Right renal cortex interstitium (tissue), 3 donors: ENCODE data around the gene CELA3A. TPM values are rescaled to one million over a fixed set of nuclear protein-coding genes. Genes with fewer than 3 reads are reported as not detected.
"Not testable (repeated sequence)": the region's sequence is repeated elsewhere in the genome, so short reads cannot be mapped to it uniquely, and the experiment has no call there.

Experiments
- DNase-seq, 3 donors: peaks; one replicate each; pipeline ENCODE4 v3.0.0-alpha.2; 2013; ENCODE audit warnings: low read depth in 3 of 3, low spot score in 2 of 3
- polyA plus RNA-seq, 3 donors: library from polyadenylated mRNA; unstranded; fragments of 120-200 nt; gene quantifications; one replicate each; pipeline ENCODE4 v1.2.1, GENCODE V29; 2013; ENCODE audit not compliant: insufficient read length in 3 of 3

The CELA3A gene
- polyA plus RNA-seq, 3 donors: not detected

GRCh38 chr1:22012752-22013151, 11.3 kb downstream of the CELA3A start:
- DNase-seq: not testable (repeated sequence)

DNA sequence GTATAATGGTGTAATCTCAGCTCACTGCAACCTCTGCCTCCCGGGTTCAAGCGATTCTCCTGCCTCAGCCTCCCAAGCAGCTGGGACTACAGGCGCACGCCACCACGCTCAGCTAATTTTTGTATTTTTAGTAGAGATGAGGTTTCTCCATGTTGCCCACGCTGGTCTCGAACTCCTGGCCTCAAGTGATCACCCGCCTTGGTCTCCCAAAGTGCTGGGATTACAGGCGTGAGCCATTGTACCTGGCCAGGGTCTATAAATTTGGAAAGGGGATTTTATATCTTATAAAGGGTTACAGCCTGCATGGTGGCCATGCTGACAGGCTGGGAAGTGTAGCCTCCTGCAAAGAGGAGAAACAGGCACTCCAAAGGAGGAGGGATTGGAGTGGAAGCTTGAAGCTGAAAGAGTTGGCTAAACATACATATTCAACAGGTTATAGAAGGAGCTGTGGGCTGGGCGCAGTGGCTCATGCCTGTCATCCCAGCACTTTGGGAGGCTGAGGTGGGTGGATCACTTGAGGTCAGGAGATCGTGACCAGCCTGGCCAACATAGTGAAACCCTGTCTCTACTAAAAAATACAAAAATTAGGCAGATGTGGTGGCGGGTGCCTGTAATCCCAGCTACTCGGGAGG, 13.2 kb downstream of the CELA3A start:
- DNase-seq: not testable (repeated sequence)

DNA sequence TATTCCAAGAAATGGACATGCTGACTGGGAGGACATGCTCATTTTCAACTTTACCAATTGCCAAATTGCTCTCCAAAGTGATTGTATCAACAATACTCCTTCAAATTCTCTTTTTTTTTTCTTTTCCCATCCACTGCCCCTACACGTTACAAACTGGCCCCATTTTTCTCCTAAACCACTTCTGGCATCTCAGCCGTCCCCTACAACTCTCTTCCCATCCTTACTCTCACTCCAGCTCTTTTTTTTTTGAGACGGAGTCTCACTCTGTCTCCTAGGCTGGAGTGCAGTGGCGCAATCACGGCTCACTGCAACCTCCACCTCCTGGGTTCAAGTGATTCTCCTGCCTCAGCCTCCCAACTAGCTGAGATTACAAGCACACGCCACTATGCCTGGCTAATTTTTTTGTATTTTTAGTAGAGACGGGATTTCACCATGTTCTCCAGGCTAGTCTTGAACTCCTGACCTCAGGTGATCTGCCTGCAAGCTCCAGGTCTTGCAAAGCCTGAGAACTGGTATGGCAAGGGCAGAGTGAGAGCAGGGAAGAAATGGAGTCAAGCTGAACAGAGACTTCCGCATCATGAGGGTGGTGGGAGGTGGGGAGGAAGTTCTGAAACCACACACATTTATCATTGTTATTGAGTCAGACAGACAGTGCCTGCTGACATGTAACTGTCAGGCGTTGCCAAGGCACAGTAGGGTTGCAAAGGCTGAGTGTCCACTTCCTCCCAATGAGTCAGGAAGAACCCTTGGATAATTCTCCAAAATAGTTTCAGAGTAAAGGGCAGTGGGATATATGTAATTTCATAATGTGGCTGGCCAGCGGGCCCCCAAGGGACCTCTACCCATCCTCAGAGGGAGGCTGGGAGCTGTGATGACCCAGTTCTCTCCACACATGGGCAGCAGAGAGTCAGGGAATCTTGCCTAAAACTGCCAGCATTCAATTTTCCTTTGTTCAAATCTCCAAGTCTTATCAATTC, 17.4 kb downstream of the CELA3A start:
- no peak for DNase-seq

- no peak for DNase-seq
Observed at GRCh38 chr1:22021061-22021460, 19.6 kb downstream of the CELA3A start.

GRCh38 chr1:22024485-22025367, 23.3 kb downstream of the CELA3A start:
- peak in 1 of 3 donors; percentile 87 for DNase-seq

DNA sequence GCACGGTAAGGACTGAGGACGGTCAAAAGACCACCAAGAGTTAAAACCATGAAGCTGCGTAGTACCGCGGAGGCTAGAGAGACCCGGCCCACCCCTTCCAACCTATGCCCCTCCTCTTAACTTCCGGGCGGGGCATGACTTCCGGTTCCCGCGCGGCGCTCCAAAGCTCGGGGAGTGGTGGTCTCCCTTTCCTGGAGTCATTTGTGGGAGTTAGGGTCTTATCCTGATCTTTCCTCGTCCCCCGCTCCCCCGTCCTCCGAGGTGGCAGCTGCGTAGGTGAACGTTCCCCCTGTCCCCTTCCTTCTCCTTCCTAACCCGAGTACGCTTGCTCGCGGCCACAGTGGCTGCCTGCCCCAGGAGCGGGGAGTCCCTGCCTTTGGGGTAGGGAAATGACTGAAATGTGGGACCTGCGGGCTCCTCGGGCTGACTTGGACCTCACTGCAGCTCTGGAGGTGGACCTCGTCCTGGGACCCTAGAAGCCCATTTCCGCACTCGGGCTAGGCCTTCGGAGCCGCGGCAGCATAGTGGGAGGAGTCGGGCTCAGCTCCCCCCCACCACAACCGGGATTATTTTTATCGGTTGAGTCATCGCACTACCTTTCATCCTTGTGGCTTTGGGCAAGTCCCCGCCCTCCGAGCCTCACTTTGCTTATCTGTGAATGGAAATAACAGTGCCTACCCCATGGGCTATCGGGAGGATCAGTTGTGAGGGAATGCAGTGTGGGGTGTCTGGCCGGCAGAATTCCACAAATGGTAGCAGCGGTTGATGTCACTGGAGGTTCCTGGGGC, 24.1 kb downstream of the CELA3A start:
- peak; percentile 72 to 85 (median 84) for DNase-seq

- DNase-seq: no peak
Observed at GRCh38 chr1:22026924-22027289, 25.4 kb downstream of the CELA3A start.

- no peak for DNase-seq
Observed at GRCh38 chr1:22030057-22030456, 28.6 kb downstream of the CELA3A start.

DNA sequence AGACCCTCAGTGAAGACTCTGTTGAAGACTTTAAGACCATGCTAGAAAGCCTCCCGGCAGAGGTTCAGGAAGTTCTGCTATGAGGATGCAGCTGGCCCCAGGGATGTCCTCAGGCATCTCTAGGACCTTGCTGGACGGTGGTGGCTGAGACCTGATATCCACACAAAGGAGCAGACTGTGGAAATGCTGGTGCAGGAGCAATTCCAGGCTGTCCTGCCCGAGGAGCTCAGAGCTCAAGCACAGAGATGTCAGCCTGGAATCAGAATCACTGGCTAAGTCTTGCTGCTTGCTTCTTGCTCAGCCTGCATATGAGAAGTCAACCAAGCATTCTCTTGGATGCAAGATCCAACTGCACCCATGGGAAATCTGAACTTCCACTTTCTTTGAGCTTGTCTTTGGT, 29.0 kb downstream of the CELA3A start:
- DNase-seq: no peak

DNA sequence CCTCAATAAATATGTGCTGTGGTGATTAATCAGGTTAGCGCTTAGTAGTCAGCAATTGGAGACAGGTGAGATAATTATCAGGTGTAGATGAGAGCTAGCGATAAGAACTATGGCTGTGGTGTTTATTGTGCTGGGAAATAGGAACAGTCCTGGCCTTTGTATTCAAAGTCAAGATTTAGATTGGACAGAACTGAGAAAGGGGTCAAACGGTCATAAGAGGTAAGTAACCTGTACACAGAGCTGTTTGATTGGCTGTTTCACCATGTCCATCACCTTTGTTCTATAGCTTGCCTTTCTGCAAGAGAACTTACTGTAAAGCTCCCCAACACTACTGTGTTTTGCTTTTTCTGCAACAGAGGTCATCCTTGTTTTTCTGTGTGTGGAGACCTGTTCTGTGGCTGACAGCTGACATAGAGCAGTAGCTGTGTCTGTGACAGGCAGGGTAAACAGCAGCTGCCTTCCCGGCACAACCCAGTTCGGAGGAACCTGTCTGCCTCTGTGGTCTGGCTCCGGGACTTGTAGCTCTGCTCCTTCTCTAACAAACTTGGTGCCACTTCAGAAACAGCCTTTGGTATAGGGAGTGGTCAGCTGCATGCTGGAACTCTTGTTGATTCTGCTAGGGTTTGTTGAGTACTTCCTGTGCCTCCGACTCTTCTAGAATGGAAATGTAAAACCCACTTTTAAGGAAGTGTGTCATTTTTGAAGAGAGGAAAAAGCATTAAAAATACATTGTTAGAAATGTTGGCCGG, 29.9 kb downstream of the CELA3A start:
- no peak for DNase-seq

- not testable (repeated sequence) for DNase-seq
Observed at GRCh38 chr1:22034834-22035233, 33.4 kb downstream of the CELA3A start.

DNA sequence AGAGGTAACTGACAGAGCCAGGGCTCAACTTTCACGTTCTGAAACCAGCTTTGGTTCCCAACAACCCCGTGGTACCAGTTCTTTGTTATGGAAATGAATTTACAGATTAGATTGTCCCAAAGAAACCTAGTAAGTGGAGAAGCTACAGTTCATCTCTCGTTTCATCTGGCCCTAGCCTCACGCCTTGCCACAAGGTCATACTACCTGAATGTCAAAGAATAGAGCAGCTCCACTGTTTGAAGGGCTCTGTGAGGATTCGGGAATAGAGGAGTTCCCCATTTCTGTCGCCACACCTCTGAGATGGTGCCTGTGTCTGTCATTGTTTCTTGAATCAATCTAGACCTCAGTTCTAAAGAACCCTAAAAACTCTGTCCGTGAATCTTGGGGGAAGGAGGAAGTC, 36.1 kb downstream of the CELA3A start:
- DNase-seq: no peak

- no peak for DNase-seq
Observed at GRCh38 chr1:22038036-22038435, 36.6 kb downstream of the CELA3A start.

- DNase-seq: no peak
Observed at GRCh38 chr1:22039594-22040285, 38.3 kb downstream of the CELA3A start.

DNA sequence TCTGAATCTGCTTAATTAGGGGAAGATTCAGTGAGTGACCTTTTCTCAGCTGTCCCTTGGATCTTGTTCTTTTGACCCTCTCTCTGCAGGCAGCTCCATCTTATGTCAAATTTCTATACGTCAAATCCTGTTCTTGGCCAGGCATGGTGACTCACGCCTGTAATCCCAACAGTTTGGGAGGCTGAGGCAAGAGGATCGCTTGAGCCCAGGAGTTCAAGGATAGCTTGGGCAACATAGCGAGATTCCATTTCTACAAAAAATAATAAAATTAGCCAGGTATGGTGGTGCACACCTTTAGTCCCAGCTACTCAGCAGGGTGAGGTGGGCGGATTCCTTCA, 38.8 kb downstream of the CELA3A start:
- DNase-seq: no peak

GRCh38 chr1:22041505-22041904, 40.0 kb downstream of the CELA3A start:
- no peak for DNase-seq

DNA sequence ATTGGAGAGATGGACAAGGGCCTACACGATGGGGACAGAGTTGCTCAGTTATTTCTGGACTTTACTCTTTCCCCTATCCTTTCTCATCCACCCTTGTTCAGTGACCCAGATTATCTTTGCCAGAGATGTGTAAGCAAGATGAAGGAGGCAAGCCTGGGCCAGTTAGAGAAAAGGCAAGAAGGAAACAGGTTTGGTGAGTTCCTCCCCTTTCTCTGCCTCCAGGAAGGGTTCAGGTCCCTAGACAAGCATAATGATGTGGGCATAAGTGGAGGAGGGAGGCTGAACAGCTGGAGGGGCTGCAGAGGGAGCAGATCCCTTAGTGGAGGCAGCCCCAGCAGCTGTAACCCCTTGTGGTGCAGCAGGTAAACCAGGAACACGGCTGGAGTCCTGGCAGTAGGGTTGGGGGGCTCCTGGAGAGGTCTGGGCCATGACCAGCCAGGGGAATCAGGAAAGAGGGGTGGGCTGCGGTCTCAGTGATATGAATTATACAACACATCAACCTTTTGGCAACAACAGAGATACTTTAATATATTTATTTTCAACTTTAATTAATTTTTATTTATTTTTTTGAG, 41.8 kb downstream of the CELA3A start:
- DNase-seq: no peak

GRCh38 chr1:22044690-22045420, 43.4 kb downstream of the CELA3A start:
- no peak for DNase-seq
